Glutamatergic neuron (in vitro differentiated cells): ENCODE results near the gene ZNF845. TPM values are rescaled to one million over a fixed set of nuclear protein-coding genes. Genes with fewer than 3 reads are reported as not detected.

Source experiments
- DNase-seq: peaks from one replicate; pipeline ENCODE4 v3.0.0; 2022
- H3K27ac Mint-ChIP-seq: one replicate; pipeline ENCODE4 v1.8.0; 2020; ENCODE audit warnings: mild to moderate bottlenecking, mixed read lengths, inconsistent platforms; ENCODE audit not compliant: unreplicated experiment
- H3K27me3 Mint-ChIP-seq: one replicate; pipeline ENCODE4 v1.8.0; 2020; ENCODE audit warnings: mild to moderate bottlenecking, moderate library complexity, mixed read lengths, inconsistent platforms; ENCODE audit not compliant: unreplicated experiment
- H3K36me3 Mint-ChIP-seq: one replicate; pipeline ENCODE4 v1.8.0; 2020; ENCODE audit warnings: mild to moderate bottlenecking, mixed read lengths, inconsistent platforms; ENCODE audit not compliant: unreplicated experiment
- H3K4me1 Mint-ChIP-seq: one replicate; pipeline ENCODE4 v1.8.0; 2020; ENCODE audit warnings: mild to moderate bottlenecking, low read depth, mixed read lengths, inconsistent platforms; ENCODE audit not compliant: unreplicated experiment
- H3K4me3 Mint-ChIP-seq: one replicate; pipeline ENCODE4 v1.8.0; 2020; ENCODE audit warnings: mild to moderate bottlenecking, mixed read lengths, inconsistent platforms; ENCODE audit not compliant: unreplicated experiment
- H3K9me3 Mint-ChIP-seq: one replicate; pipeline ENCODE4 v1.8.0; 2020; ENCODE audit warnings: mild to moderate bottlenecking, moderate library complexity, mixed read lengths, inconsistent platforms; ENCODE audit not compliant: unreplicated experiment
- CTCF ChIP-seq: fragments of 200-600 bp; sonication (generic); IDR thresholded peaks from one replicate; pipeline ENCODE4 v1.5.0; 2021; ENCODE audit not compliant: partially characterized antibody, unreplicated experiment
- total RNA-seq: library from RNA; stranded (reverse); fragmentation: NEBNext Ultra II Directional; extraction: Animal tissue kit (Norgen Biotek cat#: 25700); gene quantifications from one replicate; pipeline ENCODE4 v1.2.1, GENCODE V29; 2021; ENCODE audit not compliant: unreplicated experiment

The ZNF845 gene
- total RNA-seq, 1 donor from 2014 or later: 8.5 TPM

GRCh38 chr19:53308339-53308811 lies 25.2 kb upstream of the ZNF845 start:
- Mint-ChIP-seq H3K36me3 (peaks cover 11% of the 10 kb centered on the region), H3K4me3 (peak overlapping the region; percentile 38), H3K27me3 (peaks cover 4% of the 10 kb centered on the region), H3K9me3 (peaks cover 7% of the 10 kb centered on the region), H3K27ac (no peak overlapping the region), H3K4me1 (no peaks in the 10 kb centered on the region)
- peak; percentile 62 for TF ChIP-seq CTCF
- DNase-seq: peak; percentile 72

GRCh38 chr19:53311044-53311443 lies 22.5 kb upstream of the ZNF845 start:
- Mint-ChIP-seq H3K27me3 (peaks cover 4% of the 10 kb centered on the region), H3K4me1 (no peaks in the 10 kb centered on the region), H3K27ac (no peak overlapping the region), H3K9me3 (peaks cover 9% of the 10 kb centered on the region), H3K36me3 (peaks cover 11% of the 10 kb centered on the region), H3K4me3 (no peak overlapping the region)
- DNase-seq: no peak
- no peak for TF ChIP-seq CTCF

GRCh38 chr19:53311897-53312296 lies 21.7 kb upstream of the ZNF845 start:
- TF ChIP-seq CTCF: no peak
- Mint-ChIP-seq H3K36me3 (peaks cover 7% of the 10 kb centered on the region), H3K4me3 (no peak overlapping the region), H3K9me3 (peaks cover 5% of the 10 kb centered on the region), H3K4me1 (no peaks in the 10 kb centered on the region), H3K27me3 (peaks cover 4% of the 10 kb centered on the region), H3K27ac (no peak overlapping the region)
- no peak for DNase-seq

GRCh38 chr19:53328967-53329366 lies 4.6 kb upstream of the ZNF845 start:
- H3K36me3 Mint-ChIP-seq: peaks cover 27% of the 10 kb centered on the region
- DNase-seq: no peak
- peaks cover 10% of the 10 kb centered on the region for H3K9me3 Mint-ChIP-seq
- H3K4me3 Mint-ChIP-seq: no peak overlapping the region
- H3K27me3 Mint-ChIP-seq: peaks cover 4% of the 10 kb centered on the region
- no peak overlapping the region for H3K27ac Mint-ChIP-seq
- no peak for TF ChIP-seq CTCF
- H3K4me1 Mint-ChIP-seq: no peaks in the 10 kb centered on the region

GRCh38 chr19:53332484-53332883 lies 1.1 kb upstream of the ZNF845 start:
- no peak for DNase-seq
- peaks cover 4% of the 10 kb centered on the region for H3K27me3 Mint-ChIP-seq
- H3K27ac Mint-ChIP-seq: peak overlapping the region; percentile 75
- no peak for TF ChIP-seq CTCF
- H3K9me3 Mint-ChIP-seq: peaks cover 10% of the 10 kb centered on the region
- peak overlapping the region; percentile 90 for H3K4me3 Mint-ChIP-seq
- peaks cover 22% of the 10 kb centered on the region for H3K36me3 Mint-ChIP-seq
- peaks cover 2% of the 10 kb centered on the region for H3K4me1 Mint-ChIP-seq
